Measurements from ENCODE around the gene POLQ.

GRCh38 chr3:121562148-121562547, 16.4 kb upstream of the POLQ start:
- TF ChIP-seq TAF1 (IDR thresholded peaks at IDR 0.05; ENCODE audit: borderline replicate concordance, insufficient read depth, low read length): no peak
- TF ChIP-seq POLR2AphosphoS5 (IDR thresholded peaks at IDR 0.05; ENCODE audit: low read depth, low read length): no peak
- no peak for TF ChIP-seq SIN3A (IDR thresholded peaks at IDR 0.05; ENCODE audit: borderline replicate concordance, insufficient read depth, low read length)
- no peak for TF ChIP-seq REST (IDR thresholded peaks at IDR 0.05; ENCODE audit: insufficient read depth in 1 of 2, low read depth in 2 of 2, low read length in 2 of 2)
- no peak for TF ChIP-seq FOXP2 (optimal IDR thresholded peaks at IDR 0.05; ENCODE audit: borderline replicate concordance, extremely low read depth, extremely low read length, insufficient read depth)
